ENCODE data around the gene NPR1. TPM values are rescaled to one million over a fixed set of nuclear protein-coding genes. Genes with fewer than 3 reads are reported as not detected.

NPR1 gene
- total RNA-seq, 1 donor = not detected

Other genes starting within 250 kb of the NPR1 start
- gene S100A7, start 218.0 kb upstream of the NPR1 start, total RNA-seq = not detected
- 283 TPM for gene S100A6, start 142.7 kb upstream of the NPR1 start, total RNA-seq
- not detected for gene S100A5, start 137.8 kb upstream of the NPR1 start, total RNA-seq
- 793 TPM for gene S100A4, start 132.9 kb upstream of the NPR1 start, total RNA-seq
- not detected for gene S100A3, start 129.4 kb upstream of the NPR1 start, total RNA-seq
- 0.21 TPM for gene S100A2, start 112.8 kb upstream of the NPR1 start, total RNA-seq
- gene S100A16, start 65.6 kb upstream of the NPR1 start, total RNA-seq = not detected
- not detected for gene S100A14, start 62.4 kb upstream of the NPR1 start, total RNA-seq
- gene S100A13, start 51.2 kb upstream of the NPR1 start, total RNA-seq = 1.2 TPM
- gene S100A1, start 50.3 kb upstream of the NPR1 start, total RNA-seq = not detected
- gene CHTOP, start 44.6 kb upstream of the NPR1 start, total RNA-seq = 75.2 TPM
- 10.2 TPM for gene SNAPIN, start 20.0 kb upstream of the NPR1 start, total RNA-seq
- gene ILF2, start 7.7 kb upstream of the NPR1 start, total RNA-seq = 138 TPM
- 11.6 TPM for gene INTS3, start 49.4 kb downstream of the NPR1 start, total RNA-seq
- 7.5 TPM for gene SLC27A3, start 96.7 kb downstream of the NPR1 start, total RNA-seq
- gene GATAD2B, start 244.3 kb downstream of the NPR1 start, total RNA-seq = 15.5 TPM